Muscle layer of colon (tissue), 2 donors: ENCODE measurements around the gene GRIFIN.
"Not testable (repeated sequence)": the region's sequence is repeated elsewhere in the genome, so short reads cannot be mapped to it uniquely, and the experiment has no call there.

Source experiments
- H3K27ac ChIP-seq: one replicate; pipeline ENCODE4 v1.7.0; 2013; ENCODE audit warnings: low read depth, mild to moderate bottlenecking, low read length, moderate library complexity
- H3K27me3 ChIP-seq, 2 donors: one replicate each; pipeline ENCODE4 v1.7.0; 2013; ENCODE audit warnings: low read length in 2 of 2, mild to moderate bottlenecking in 2 of 2; ENCODE audit not compliant: insufficient read depth in 2 of 2, control insufficient read depth in 1 of 2
- H3K36me3 ChIP-seq: one replicate; pipeline ENCODE4 v1.7.0; 2013; ENCODE audit warnings: mild to moderate bottlenecking, low read length; ENCODE audit not compliant: insufficient read depth
- H3K4me1 ChIP-seq: one replicate; pipeline ENCODE4 v1.7.0; 2013; ENCODE audit warnings: mild to moderate bottlenecking, low read length; ENCODE audit not compliant: insufficient read depth
- H3K4me3 ChIP-seq, 2 donors: one replicate each; pipeline ENCODE4 v1.7.0; 2013; ENCODE audit warnings: low read length in 2 of 2, low read depth in 1 of 2, mild to moderate bottlenecking in 1 of 2, moderate library complexity in 1 of 2
- H3K9ac ChIP-seq: one replicate; pipeline ENCODE4 v1.7.0; 2013; ENCODE audit warnings: low read length
- H3K9me3 ChIP-seq: one replicate; pipeline ENCODE4 v1.7.0; 2013; ENCODE audit warnings: mild to moderate bottlenecking, low read length
- donor health status: abdominal sarcoma.
- donor health status: Adenocarcinoma of cecum.

Gene GRIFIN

DNA sequence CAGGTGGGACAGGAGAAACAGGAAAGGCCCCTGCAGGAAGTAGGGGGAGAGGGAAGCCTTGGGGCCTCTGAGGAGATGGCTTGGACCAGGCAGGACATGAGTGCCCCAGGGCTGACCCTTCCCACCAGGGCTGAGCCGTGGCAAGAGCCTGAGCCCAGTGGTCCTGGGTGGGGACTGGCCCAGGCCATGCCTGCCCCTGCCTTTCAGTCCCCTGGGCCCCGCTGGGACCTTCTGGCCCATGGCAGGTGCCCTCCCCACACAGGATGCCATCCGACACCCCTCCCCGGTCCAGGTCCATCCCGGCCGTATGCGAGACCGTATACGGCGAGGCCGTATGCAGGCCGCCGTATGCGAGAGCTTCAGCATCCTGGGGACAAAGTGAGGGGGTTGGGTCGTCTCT lies 2.0 kb downstream of the GRIFIN start:
- no peaks in the 10 kb centered on the region for H3K9me3 ChIP-seq
- peaks cover 0 to 25% of the 10 kb centered on the region in 2 donors for H3K27me3 ChIP-seq
- H3K27ac ChIP-seq = no peak overlapping the region
- no peak overlapping the region for H3K4me3 ChIP-seq
- no peaks in the 10 kb centered on the region for H3K36me3 ChIP-seq
- no peak overlapping the region for H3K9ac ChIP-seq
- peaks cover 8% of the 10 kb centered on the region for H3K4me1 ChIP-seq

DNA sequence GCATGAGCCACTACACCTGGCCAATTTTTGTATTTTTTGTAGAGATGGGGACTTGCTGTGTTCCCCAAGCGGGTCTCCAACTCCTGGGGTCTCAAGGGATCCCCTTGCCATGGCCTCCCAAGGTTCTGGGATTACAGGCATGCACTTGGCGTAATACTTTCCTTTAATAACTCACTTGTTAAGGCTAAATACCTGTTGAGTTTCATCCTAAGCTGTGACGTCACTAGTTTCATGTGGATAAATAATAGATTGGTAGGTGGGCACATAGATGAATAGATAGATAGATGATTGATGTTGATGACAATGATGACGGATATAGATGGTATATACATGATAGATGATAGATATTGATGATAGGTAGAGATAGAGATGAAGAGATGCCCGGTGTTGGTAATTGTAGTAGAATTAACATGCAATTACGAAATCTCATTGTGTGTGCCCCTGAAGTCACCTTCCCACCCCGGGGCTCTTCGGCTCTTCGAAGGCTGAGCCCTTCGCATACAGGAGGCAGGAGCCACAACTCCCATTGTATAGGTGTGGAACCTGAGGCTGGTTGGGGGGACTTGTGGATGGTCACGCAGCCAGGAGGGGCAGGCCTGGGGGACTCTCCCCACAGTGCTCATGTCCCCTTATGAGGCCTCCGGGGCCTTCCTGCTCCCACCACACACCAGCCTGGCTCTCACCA lies 2.6 kb downstream of the GRIFIN start:
- no peak overlapping the region for H3K27ac ChIP-seq
- peaks cover 8% of the 10 kb centered on the region for H3K4me1 ChIP-seq
- H3K27me3 ChIP-seq = peaks cover 0 to 25% of the 10 kb centered on the region in 2 donors
- H3K9ac ChIP-seq = no peak overlapping the region
- H3K4me3 ChIP-seq = no peak overlapping the region
- no peaks in the 10 kb centered on the region for H3K9me3 ChIP-seq
- H3K36me3 ChIP-seq = no peaks in the 10 kb centered on the region

DNA sequence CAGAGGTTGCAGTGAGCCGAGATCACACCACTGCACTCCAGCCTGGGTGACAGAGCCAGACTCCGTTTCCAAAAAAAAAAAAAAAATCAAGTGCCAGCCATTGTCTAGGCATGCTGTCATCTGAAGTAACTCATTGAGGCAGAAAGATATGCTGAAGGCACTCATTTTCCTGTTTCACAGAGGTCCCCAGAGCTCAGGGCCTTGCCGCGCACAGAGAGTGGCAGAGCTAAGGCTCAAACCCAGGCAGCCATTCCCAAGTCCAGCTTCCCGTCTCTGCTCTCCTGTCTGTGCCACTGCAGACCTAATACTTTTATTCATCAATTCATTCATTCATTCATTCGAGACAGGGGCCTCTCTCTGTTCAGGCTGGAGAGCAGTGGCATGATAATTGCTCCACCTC lies 3.5 kb downstream of the GRIFIN start:
- Histone ChIP-seq H3K9me3 (no peaks in the 10 kb centered on the region), H3K9ac (no peak overlapping the region), H3K4me3 (no peak overlapping the region), H3K4me1 (peaks cover 1% of the 10 kb centered on the region), H3K27me3 (peaks cover 0 to 23% of the 10 kb centered on the region in 2 donors), H3K36me3 (no peaks in the 10 kb centered on the region), H3K27ac (no peak overlapping the region)

DNA sequence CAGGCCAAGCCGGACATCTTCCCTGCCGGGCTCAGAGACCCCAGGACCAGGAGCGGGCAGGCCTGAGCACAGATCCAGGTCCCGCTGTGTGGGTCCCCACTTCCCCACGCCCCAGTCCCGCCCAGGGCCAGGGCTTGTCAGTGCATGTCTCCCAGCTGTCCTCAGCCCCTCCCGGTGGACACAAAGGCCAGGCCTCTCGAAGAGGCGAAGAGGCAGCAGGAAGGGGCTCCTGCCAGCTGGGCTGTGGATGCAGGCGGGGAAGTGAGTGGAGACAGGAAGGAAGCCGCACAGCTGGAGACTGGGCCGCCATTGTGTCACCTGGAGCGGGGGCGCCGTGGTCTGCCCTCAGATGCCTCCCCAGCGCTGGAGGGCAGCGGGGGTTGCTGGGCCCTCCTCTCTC lies 4.8 kb downstream of the GRIFIN start:
- Histone ChIP-seq H3K4me1 (no peaks in the 10 kb centered on the region), H3K36me3 (no peaks in the 10 kb centered on the region), H3K9me3 (no peaks in the 10 kb centered on the region), H3K9ac (no peak overlapping the region), H3K4me3 (no peak overlapping the region), H3K27me3 (peaks cover 0 to 10% of the 10 kb centered on the region in 2 donors), H3K27ac (no peak overlapping the region)

DNA sequence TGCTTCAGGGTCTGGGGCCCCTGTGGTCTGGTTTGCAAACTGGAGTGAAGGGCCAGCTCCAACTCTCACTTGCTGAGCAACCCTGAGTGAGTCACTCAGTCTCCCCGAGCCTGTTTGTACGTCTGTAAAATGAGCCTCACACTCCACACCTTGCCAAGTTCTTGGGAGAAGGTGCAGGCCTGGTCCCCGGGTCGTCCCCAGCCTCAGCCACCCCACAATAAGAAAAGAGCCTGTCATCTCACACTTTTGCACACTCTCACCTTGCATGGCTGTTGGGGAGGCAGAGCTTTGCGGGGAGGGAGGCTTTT lies 5.2 kb downstream of the GRIFIN start:
- H3K9ac ChIP-seq = no peak overlapping the region
- H3K9me3 ChIP-seq = no peaks in the 10 kb centered on the region
- no peak overlapping the region for H3K4me3 ChIP-seq
- peaks cover 0 to 10% of the 10 kb centered on the region in 2 donors for H3K27me3 ChIP-seq
- H3K36me3 ChIP-seq = no peaks in the 10 kb centered on the region
- H3K4me1 ChIP-seq = no peaks in the 10 kb centered on the region
- no peak overlapping the region for H3K27ac ChIP-seq

DNA sequence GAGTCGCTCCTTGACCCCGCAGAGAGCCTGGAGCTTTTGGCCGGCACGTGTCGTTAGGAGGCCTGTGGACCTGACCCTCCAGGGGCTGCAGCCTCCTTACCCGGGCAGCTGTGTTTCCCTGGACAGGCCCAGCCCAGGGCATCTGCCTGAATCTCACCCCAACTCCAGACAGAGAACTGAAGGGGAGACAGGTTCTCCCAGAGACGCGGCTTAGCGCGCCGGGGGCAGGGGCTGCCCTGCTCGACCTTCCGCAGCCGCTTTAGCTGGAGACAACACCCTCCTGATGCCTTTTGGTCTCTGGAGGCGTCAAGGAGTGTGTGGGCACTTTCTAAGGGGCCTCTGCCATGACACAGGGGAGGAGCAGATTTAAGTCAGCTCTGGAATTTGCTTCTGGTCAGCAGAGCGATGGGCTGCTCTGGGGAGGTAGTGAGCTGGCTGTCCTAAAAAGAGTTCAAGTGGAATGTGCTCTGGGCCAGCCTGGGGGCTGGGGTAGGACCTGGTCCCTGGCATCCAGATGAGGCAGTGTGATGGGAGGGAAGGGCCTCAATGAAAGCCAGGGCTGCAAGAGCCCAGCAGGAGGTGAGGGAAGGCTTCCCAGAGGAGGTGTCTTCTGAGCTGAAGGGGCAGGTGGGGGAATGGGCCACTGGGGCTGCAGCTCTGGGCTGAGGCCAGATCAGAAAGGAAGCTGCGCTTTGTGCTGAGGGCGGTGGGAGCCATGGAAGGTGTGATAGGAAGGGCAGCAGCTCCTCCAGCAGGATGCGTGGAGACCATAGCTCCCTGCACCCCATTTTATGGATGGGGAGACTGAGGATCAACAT lies 5.8 kb downstream of the GRIFIN start:
- Histone ChIP-seq H3K36me3 (no peaks in the 10 kb centered on the region), H3K27me3 (peaks cover 0 to 8% of the 10 kb centered on the region in 2 donors), H3K4me3 (no peak overlapping the region), H3K9ac (no peak overlapping the region), H3K4me1 (no peaks in the 10 kb centered on the region), H3K9me3 (no peaks in the 10 kb centered on the region), H3K27ac (no peak overlapping the region)

DNA sequence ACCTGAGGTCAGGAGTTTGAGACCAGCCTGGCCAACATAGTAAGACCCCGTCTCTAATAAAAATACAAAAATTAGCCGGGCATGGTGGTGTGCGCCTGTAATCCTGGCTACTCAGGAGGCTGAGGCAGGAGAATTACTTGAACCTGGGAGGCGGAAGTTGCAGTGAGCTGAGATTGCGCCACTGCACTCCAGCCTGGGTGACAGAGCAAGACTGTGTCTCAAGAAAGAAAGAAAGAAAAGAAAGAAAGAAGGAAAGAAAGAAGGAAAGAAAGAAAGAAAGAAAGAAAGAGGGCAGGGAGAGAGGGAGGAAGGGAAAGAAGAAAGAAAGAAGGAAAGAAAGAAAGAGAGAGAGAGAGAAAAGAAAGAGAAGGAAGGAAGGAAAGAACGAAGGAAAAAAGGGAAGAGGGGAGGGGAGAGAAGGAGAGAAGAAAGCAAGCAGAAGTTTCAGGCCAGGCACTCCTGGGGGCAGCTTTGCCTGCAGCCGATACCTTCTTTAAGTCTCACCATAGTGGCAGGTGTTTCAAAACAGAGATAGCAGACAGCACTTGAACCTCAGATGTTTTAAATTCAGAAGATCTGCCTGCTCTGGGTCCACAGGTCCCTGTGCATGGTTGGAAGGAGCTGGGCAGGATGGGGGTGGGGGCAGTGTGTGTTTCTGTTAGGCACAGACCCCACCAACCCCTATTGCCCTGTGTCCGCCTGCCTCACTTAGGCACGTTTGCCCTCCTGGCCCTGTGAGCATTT lies 6.6 kb downstream of the GRIFIN start:
- H3K27me3 ChIP-seq, H3K4me1 ChIP-seq, H3K9me3 ChIP-seq, H3K36me3 ChIP-seq, H3K9ac ChIP-seq, H3K27ac ChIP-seq, H3K4me3 ChIP-seq: not testable (repeated sequence)

DNA sequence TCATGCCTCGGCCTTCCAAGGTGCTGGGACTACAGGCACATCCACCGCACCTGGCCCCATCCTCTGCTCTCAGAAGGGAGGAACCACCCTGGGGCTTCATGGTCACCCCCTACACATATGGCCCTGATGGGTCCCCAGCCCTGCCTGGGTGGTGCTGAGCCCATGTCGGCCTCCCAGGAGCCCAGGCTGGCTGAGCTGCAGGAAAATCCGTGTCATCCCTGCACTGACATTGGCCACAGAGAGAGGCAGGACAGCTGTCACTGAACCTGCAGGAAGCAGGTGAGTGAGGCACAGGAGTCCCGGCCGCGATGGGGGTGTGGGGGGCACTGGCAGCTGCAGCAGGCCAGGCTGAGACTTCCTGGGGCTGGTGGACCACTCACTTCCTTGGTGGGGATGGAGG lies 8.0 kb downstream of the GRIFIN start:
- Histone ChIP-seq H3K9me3 (no peaks in the 10 kb centered on the region), H3K27me3 (peaks cover 0 to 5% of the 10 kb centered on the region in 2 donors), H3K36me3 (no peaks in the 10 kb centered on the region), H3K9ac (no peak overlapping the region), H3K27ac (no peak overlapping the region), H3K4me3 (no peak overlapping the region), H3K4me1 (no peaks in the 10 kb centered on the region)

DNA sequence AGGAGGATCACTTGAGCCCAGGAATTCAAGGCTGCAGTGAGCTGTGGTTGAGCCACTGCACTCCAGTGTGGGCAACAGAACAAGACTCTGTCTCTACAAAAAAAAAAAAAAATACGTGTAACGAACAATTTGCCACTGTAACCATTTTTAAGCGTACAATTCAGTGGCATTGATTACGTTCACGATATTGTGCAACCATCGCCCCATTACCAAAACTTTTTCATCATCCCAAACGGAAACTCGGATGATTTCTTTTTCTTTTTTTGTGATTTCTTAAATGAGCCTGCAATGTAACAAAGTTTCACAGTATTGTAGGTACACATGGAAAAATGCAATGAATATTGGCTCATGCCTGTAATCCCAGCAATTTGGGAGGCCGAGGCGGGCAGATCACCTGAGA lies 9.5 kb downstream of the GRIFIN start:
- Histone ChIP-seq H3K27me3 (peaks cover 0 to 5% of the 10 kb centered on the region in 2 donors), H3K4me3 (no peak overlapping the region), H3K36me3 (no peaks in the 10 kb centered on the region), H3K4me1 (no peaks in the 10 kb centered on the region), H3K27ac (no peak overlapping the region), H3K9me3 (no peaks in the 10 kb centered on the region), H3K9ac (no peak overlapping the region)

DNA sequence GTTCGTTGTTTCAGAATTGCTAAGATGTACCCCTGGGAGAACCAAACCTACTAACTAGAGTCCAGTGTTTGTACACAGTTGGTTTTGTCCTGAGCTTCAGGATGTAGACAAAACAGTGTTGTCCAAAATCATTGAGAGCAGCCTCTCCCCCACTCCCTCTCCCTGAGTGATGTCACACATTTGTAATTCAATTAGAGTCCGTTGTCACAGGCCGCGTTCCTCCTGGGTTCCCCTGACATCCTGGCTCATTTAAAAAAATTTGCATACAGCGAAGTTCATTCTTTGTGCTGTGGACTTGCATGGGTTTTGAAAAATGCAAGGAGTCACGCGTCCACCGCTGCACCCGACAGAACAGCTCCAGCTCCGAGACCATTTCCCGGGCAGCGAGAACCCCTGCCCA lies 10.3 kb downstream of the GRIFIN start:
- H3K27me3 ChIP-seq = peaks cover 0 to 5% of the 10 kb centered on the region in 2 donors
- H3K36me3 ChIP-seq = no peaks in the 10 kb centered on the region
- H3K4me1 ChIP-seq = no peaks in the 10 kb centered on the region
- H3K27ac ChIP-seq = no peak overlapping the region
- no peak overlapping the region for H3K4me3 ChIP-seq
- no peaks in the 10 kb centered on the region for H3K9me3 ChIP-seq
- H3K9ac ChIP-seq = no peak overlapping the region

DNA sequence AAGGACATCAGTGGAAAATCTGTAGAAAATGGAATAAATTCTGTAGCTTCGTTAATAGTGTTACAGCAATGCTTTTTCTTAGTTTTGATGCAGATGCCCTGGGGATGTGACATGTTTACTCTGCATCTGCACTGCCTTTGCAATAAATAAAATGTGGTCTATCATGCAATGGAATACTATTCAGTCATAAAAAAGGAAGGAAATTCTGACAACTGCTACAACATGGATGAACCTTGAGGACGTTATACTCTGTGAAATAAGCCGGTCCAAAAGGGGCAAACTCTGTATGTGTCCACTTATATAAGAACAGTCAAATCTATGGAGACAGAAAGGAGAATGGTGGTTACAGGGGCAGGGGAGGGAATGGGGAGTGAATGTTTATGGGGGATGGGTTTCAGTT lies 13.5 kb downstream of the GRIFIN start:
- Histone ChIP-seq H3K27me3 (no peaks in the 10 kb centered on the region), H3K9me3 (no peaks in the 10 kb centered on the region), H3K36me3 (no peaks in the 10 kb centered on the region), H3K27ac (no peak overlapping the region), H3K4me3 (no peak overlapping the region), H3K9ac (no peak overlapping the region), H3K4me1 (no peaks in the 10 kb centered on the region)
